ENCODE results near the gene SMARCAD1. TPM values are rescaled to one million over a fixed set of nuclear protein-coding genes. Genes with fewer than 3 reads are reported as not detected.

SMARCAD1 gene
- total and polyA plus RNA-seq, 5 experiments from 2014 or later = 9.8 to 33.0 (median 11.4) TPM

Other genes with a start within 250 kb of the SMARCAD1 start
- gene HPGDS, start 135.0 kb downstream of the SMARCAD1 start, total RNA-seq = not detected
- gene HPGDS, start 135.0 kb downstream of the SMARCAD1 start, polyA plus RNA-seq = under 1 TPM in 1 of 3 donors, not detected in 2; 0.11 TPM
- gene PDLIM5, start 244.1 kb downstream of the SMARCAD1 start, total RNA-seq = 10 to 100 TPM; 29.1 to 33.6 TPM
- gene PDLIM5, start 244.1 kb downstream of the SMARCAD1 start, polyA plus RNA-seq = 10 to 100 TPM; 33.3 to 46.3 (median 34.7) TPM